K562 (cell line): ENCODE measurements around the gene ZDHHC18. TPM values are rescaled to one million over a fixed set of nuclear protein-coding genes. Genes with fewer than 3 reads are reported as not detected.

Source experiments
- BRCA1 ChIP-seq, 2 experiments: fragments of 450-650 bp in 1 of 2; sonication (generic) in 1 of 2; formaldehyde crosslinking in 1 of 2; IDR thresholded peaks; 2 replicates each; pipeline versions ENCODE4 v1.5.0 to v1.6.1; 2017 to 2020; ENCODE audit warnings: mild to moderate bottlenecking in 1 of 2, missing genetic modification reagents in 1 of 2
- CTBP1 ChIP-seq: fragments of 450-650 bp; IDR thresholded peaks from 2 replicates; pipeline ENCODE4 v1.6.1; 2016; ENCODE audit warnings: borderline replicate concordance
- ETV5 ChIP-seq: sonication (generic); formaldehyde crosslinking; IDR thresholded peaks from 2 replicates; pipeline ENCODE4 v1.4.0; 2020; ENCODE audit warnings: low read depth, mild to moderate bottlenecking, missing genetic modification reagents
- FOXJ3 ChIP-seq: sonication (generic); formaldehyde crosslinking; IDR thresholded peaks from 2 replicates; pipeline ENCODE4 v1.4.0; 2020; ENCODE audit warnings: mild to moderate bottlenecking, missing genetic modification reagents
- HDAC3 ChIP-seq: fragments of 450-650 bp; IDR thresholded peaks from 2 replicates; pipeline ENCODE4 v1.6.1; 2018; ENCODE audit warnings: borderline replicate concordance, mild to moderate bottlenecking, moderate library complexity; ENCODE audit not compliant: partially characterized antibody
- HNRNPLL ChIP-seq: fragments of 200-400 bp; formaldehyde crosslinking; IDR thresholded peaks from 2 replicates; pipeline ENCODE4 v1.6.1; 2017; ENCODE audit warnings: low read length, low read depth, mild to moderate bottlenecking; ENCODE audit not compliant: poor library complexity, severe bottlenecking
- KDM1A ChIP-seq, 2 experiments: fragments of 450-650 bp; IDR thresholded peaks; 2 replicates each; pipeline ENCODE4 v1.6.1; 2016; ENCODE audit warnings: mild to moderate bottlenecking in 2 of 2
- MAX ChIP-seq: sonication (generic); formaldehyde crosslinking; IDR thresholded peaks from 2 replicates; pipeline ENCODE4 v1.9.0; 2022; ENCODE audit warnings: mild to moderate bottlenecking, missing genetic modification reagents
- MLLT1 ChIP-seq, 2 experiments: fragments of 450-650 bp; IDR thresholded peaks; 2 replicates each; pipeline ENCODE4 v1.6.1; 2016
- NRF1 ChIP-seq, 2 experiments: fragments of 450-650 bp; IDR thresholded peaks in 1 of 2; conservative IDR thresholded peaks in 1 of 2; 2 replicates each; pipeline ENCODE4 v1.6.1; 2014; ENCODE audit warnings: mild to moderate bottlenecking in 2 of 2
- SIX5 ChIP-seq, 2 experiments: IDR thresholded peaks; 2 replicates each; pipeline ENCODE4 v1.6.1; 2011; ENCODE audit warnings: low read length in 2 of 2, borderline replicate concordance in 1 of 2, low read depth in 1 of 2, mild to moderate bottlenecking in 1 of 2, moderate library complexity in 1 of 2; ENCODE audit not compliant: insufficient read depth in 1 of 2
- SRF ChIP-seq, 2 experiments: fragments of 250-450, 450-650 bp in 1 of 2; sonication (Bioruptor Pico) in 1 of 2; sonication (generic) in 1 of 2; formaldehyde crosslinking; IDR thresholded peaks; 2 replicates each; pipeline versions ENCODE4 v1.5.0 to v1.5.1; 2020 to 2022; ENCODE audit warnings: mild to moderate bottlenecking in 1 of 2, missing genetic modification reagents in 1 of 2
- TAF1 ChIP-seq: IDR thresholded peaks from 2 replicates; pipeline ENCODE4 v1.6.1; 2011; ENCODE audit warnings: mild to moderate bottlenecking, low read length, moderate library complexity; ENCODE audit not compliant: insufficient read depth, control insufficient read depth, severe bottlenecking; ENCODE audit errors: extremely low read depth
- TAL1 ChIP-seq: fragments of 450-650 bp; IDR thresholded peaks from 2 replicates; pipeline ENCODE4 v1.6.1; 2016; ENCODE audit warnings: mild to moderate bottlenecking
- ZBTB2 ChIP-seq: fragments of 450-650 bp; IDR thresholded peaks from 2 replicates; pipeline ENCODE4 v1.6.1; 2016; ENCODE audit warnings: antibody characterized with exemption
- ZNF143 ChIP-seq: sonication (generic); formaldehyde crosslinking; IDR thresholded peaks from 2 replicates; pipeline ENCODE4 v1.9.0; 2022; ENCODE audit warnings: mild to moderate bottlenecking, missing genetic modification reagents
- ZNF24 ChIP-seq: fragments of 450-650 bp; IDR thresholded peaks from 2 replicates; pipeline ENCODE4 v1.6.1; 2016
- ZNF75A ChIP-seq: fragments of 450-650 bp; formaldehyde crosslinking; IDR thresholded peaks from 2 replicates; pipeline ENCODE4 v1.4.0; 2020; ENCODE audit warnings: mild to moderate bottlenecking
- polyA plus RNA-seq, 8 experiments: library from polyadenylated mRNA; depleted of rRNA in 4 of 8; stranded (reverse) in 5 of 8; unstranded in 3 of 8; fragments of >200 nt; fragmentation: Nextera tagmentation in 2 of 8; fragmentation: Illumina TruSeq in 1 of 8; extraction: Ambion mirVana in 2 of 8; extraction: Trizol in 1 of 8; gene quantifications; 2 replicates each; pipeline versions ENCODE4 v1.2.1 to v1.2.3, GENCODE V29; 2011 to 2014; ENCODE audit warnings: inconsistent platforms in 1 of 8, missing spikeins in 1 of 8
- total RNA-seq, 7 experiments: library from RNA; depleted of rRNA in 6 of 7; stranded (reverse); fragments of >200 nt in 6 of 7; fragmentation: Illumina TruSeq in 2 of 7; extraction: Trizol in 2 of 7; gene quantifications; 2 replicates each; pipeline versions ENCODE4 v1.2.1 to v1.2.3, GENCODE V29; 2011 to 2021; ENCODE audit warnings: low replicate concordance in 1 of 7

The ZDHHC18 gene
- total and polyA plus RNA-seq, 9 of the 15 experiments (the other 6 are each of a cell fraction or from before 2014, with no cell fraction given) = 0.42 to 35.6 (median 15.8) TPM

- TF ChIP-seq TAF1 = peak; percentile 85
- TF ChIP-seq FOXJ3 (CRISPR knock-in tag) = no peak
- TF ChIP-seq ZNF24 = peak; percentile 38; the same call in 1 of the 2 replicates
- TF ChIP-seq ZBTB2 = peak; percentile 30; the same call in 1 of the 2 replicates
- TF ChIP-seq BRCA1 (IDR thresholded peaks at IDR 0.05) = no peak
- TF ChIP-seq BRCA1 (CRISPR knock-in tag; IDR thresholded peaks at IDR 0.05) = peak; percentile 70; the same call in 1 of the 2 replicates
- TF ChIP-seq ZNF75A = no peak; the same call in 1 of the 2 replicates
- TF ChIP-seq CTBP1 = peak; percentile 63; the same call in 1 of the 2 replicates
- no peak for TF ChIP-seq TAL1
- TF ChIP-seq ZNF143 = peak; percentile 49
- TF ChIP-seq HNRNPLL = peak; percentile 61
- TF ChIP-seq KDM1A (IDR thresholded peaks at IDR 0.05) = no peak
- TF ChIP-seq ETV5 (CRISPR knock-in tag) = peak; percentile 72
- TF ChIP-seq SIX5 (IDR thresholded peaks at IDR 0.05; ENCODE audit: borderline replicate concordance in 1 of 2, insufficient read depth in 1 of 2, low read depth in 1 of 2, low read length in 2 of 2) = peak; percentile 20 to 56; a peak in 2 of 4 replicates
- TF ChIP-seq SRF (CRISPR knock-in tag; IDR thresholded peaks at IDR 0.05) = peak; percentile 27 to 45; a peak in 2 of 4 replicates
- TF ChIP-seq NRF1 (conservative IDR thresholded peaks at IDR 0.05 in 1 of 2, IDR thresholded peaks at IDR 0.05 in 1 of 2) = peak; percentile 98
- TF ChIP-seq HDAC3 = no peak
- TF ChIP-seq MAX (CRISPR knock-in tag) = peak; percentile 70
- TF ChIP-seq MLLT1 (IDR thresholded peaks at IDR 0.05) = peak in 1 of 2 experiments; percentile 44; a peak in 1 of 4 replicates
Measured at GRCh38 chr1:26787706-26788514, 38.6 kb upstream of the ZDHHC18 start, which contains the start of gene PIGV (continued).
